Adrenal gland (tissue), 5 donors: Measurements from ENCODE around the gene CCL17.

Experiments used
- POLR2A ChIP-seq, 2 donors: fragments of 450-650 bp; IDR thresholded peaks; one replicate each; pipeline ENCODE4 v1.6.1; 2017; ENCODE audit warnings: antibody characterized with exemption in 2 of 2, mild to moderate bottlenecking in 2 of 2, moderate library complexity in 1 of 2
- TF ChIP-seq, protein P1 (sequence below), 6 experiments: fragments of 450-650 bp in 4 of 6; fragments of 200-600 bp in 2 of 6; sonication (generic) in 1 of 6; IDR thresholded peaks; 1 replicate in 5 of 6; 2 replicates in 1 of 6; pipeline versions ENCODE4 v1.5.1 to v1.8.0; 2016 to 2021; ENCODE audit warnings: antibody characterized with exemption in 6 of 6, mild to moderate bottlenecking in 2 of 6, moderate library complexity in 1 of 6
- donor health status: DM: no; HTN: no; CAD: no.

DNA sequence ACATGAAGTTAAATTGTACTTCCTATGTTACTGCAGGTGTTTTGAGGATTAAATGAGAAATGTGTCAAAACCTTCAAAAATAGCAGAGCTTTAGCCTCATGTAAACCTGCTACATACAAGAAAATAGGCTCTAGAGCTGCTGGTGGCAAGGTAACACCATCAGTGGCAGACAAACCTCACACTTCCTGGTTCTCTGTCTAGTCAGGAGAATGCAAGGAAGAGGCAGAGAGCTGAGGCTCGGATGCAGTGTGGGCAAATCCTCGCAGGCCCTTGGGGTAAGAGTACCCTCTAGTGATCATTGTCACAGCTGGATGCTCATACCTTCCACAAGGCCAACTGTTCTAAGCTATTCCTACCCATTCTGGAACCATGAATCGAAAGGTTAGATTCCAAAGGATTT, 28.4 kb downstream of the CCL17 start:
- TF ChIP-seq POLR2A (IDR thresholded peaks at IDR 0.05) = no peak
- TF ChIP-seq, protein P1, sequence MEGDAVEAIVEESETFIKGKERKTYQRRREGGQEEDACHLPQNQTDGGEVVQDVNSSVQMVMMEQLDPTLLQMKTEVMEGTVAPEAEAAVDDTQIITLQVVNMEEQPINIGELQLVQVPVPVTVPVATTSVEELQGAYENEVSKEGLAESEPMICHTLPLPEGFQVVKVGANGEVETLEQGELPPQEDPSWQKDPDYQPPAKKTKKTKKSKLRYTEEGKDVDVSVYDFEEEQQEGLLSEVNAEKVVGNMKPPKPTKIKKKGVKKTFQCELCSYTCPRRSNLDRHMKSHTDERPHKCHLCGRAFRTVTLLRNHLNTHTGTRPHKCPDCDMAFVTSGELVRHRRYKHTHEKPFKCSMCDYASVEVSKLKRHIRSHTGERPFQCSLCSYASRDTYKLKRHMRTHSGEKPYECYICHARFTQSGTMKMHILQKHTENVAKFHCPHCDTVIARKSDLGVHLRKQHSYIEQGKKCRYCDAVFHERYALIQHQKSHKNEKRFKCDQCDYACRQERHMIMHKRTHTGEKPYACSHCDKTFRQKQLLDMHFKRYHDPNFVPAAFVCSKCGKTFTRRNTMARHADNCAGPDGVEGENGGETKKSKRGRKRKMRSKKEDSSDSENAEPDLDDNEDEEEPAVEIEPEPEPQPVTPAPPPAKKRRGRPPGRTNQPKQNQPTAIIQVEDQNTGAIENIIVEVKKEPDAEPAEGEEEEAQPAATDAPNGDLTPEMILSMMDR (IDR thresholded peaks at IDR 0.05) = no peak
